NB4 (cell line): ENCODE data around the gene ECPAS.

ENCODE experiments used
- CTCF ChIP-seq: IDR thresholded peaks from one replicate; pipeline ENCODE4 v1.5.1; 2012; ENCODE audit warnings: low read depth, low read length
- POLR2A ChIP-seq: IDR thresholded peaks from 2 replicates; pipeline ENCODE4 v1.6.1; 2011; ENCODE audit warnings: mild to moderate bottlenecking; ENCODE audit not compliant: insufficient read length; ENCODE audit errors: extremely low read depth

GRCh38 chr9:111514967-111515366 is 30.8 kb upstream of the ECPAS start:
- TF ChIP-seq CTCF (no peak), POLR2A (no peak)
